Melanocyte of skin (primary cell): Measurements from ENCODE around the gene VIPR2. TPM values are rescaled to one million over a fixed set of nuclear protein-coding genes. Genes with fewer than 3 reads are reported as not detected.

ENCODE experiments used
- total RNA-seq, 2 donors: library from RNA; depleted of rRNA; stranded (reverse); fragments of >200 nt; gene quantifications; 2 replicates each; pipeline ENCODE4 v1.2.3, GENCODE V29; 2012

Gene VIPR2, protein sequence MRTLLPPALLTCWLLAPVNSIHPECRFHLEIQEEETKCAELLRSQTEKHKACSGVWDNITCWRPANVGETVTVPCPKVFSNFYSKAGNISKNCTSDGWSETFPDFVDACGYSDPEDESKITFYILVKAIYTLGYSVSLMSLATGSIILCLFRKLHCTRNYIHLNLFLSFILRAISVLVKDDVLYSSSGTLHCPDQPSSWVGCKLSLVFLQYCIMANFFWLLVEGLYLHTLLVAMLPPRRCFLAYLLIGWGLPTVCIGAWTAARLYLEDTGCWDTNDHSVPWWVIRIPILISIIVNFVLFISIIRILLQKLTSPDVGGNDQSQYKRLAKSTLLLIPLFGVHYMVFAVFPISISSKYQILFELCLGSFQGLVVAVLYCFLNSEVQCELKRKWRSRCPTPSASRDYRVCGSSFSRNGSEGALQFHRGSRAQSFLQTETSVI
- not detected for total RNA-seq

DNA sequence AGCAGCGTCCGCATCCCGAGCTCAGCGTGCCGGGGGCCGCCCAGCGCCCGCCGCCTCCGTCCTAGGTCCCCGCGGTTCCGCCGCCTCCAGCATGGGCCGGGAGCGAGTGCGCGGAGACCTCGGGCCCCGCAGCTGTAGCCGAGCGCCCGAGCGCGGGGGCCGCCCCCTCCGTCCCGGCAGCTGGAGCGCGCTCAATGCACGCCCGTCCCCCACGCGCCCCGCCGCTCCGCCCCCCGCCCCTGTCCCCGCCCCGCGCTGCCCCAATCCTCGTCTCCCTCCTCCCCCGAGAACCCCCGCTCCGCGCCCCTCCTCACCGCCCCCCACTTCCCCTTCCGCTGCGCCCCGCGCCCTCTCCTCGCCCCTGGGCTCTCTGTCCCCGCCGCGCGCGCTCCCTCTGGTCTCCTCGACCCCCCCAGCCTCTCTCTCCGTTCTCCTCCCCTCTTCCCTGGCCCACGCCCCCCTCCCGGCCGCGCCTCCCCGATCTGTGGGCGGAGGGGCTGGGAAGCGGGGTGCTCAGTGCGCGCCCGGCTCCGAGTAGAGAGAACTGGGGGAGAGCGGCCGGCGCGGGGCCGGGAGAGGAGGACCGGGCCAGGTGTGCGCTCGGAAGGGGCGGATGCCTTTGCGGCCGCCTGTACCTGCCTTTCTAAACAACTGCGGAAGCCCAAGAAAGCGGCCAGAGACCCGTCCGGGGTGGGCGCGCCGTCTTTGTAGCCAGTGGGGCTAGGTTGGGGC, at the start of gene VIPR2:
TSS of gene VIPR2 (minus strand) at position 110 of the 732 bp plus-strand sequence. CDS start at position 14, 96 bp downstream.

